Activated naive CD8-positive, alpha-beta T cell treated with anti-CD3 and anti-CD28 coated beads for 36 hours (primary cell): ENCODE data around the gene USP31. TPM values are rescaled to one million over a fixed set of nuclear protein-coding genes. Genes with fewer than 3 reads are reported as not detected.

Source experiments
- DNase-seq: peaks from one replicate; pipeline ENCODE4 v3.0.0; 2021
- H3K27ac Mint-ChIP-seq: one replicate; pipeline ENCODE4 v1.8.0; 2022; ENCODE audit warnings: mild to moderate bottlenecking, moderate library complexity, mixed read lengths
- H3K27me3 Mint-ChIP-seq: one replicate; pipeline ENCODE4 v1.8.0; 2022; ENCODE audit warnings: mild to moderate bottlenecking, mixed read lengths
- H3K36me3 Mint-ChIP-seq: one replicate; pipeline ENCODE4 v1.8.0; 2021; ENCODE audit warnings: mild to moderate bottlenecking, mixed read lengths
- H3K4me1 Mint-ChIP-seq: one replicate; pipeline ENCODE4 v1.8.0; 2021; ENCODE audit warnings: mixed read lengths
- H3K4me3 Mint-ChIP-seq: one replicate; pipeline ENCODE4 v1.8.0; 2022; ENCODE audit warnings: mild to moderate bottlenecking, moderate library complexity, mixed read lengths
- H3K9me3 Mint-ChIP-seq: one replicate; pipeline ENCODE4 v1.8.0; 2022; ENCODE audit warnings: mixed read lengths
- total RNA-seq, 2 experiments: library from RNA; stranded (reverse); gene quantifications; one replicate each; pipeline ENCODE4 v1.2.3, GENCODE V29; 2021

USP31 gene
- total RNA-seq, 2 experiments from 2014 or later, result 5.2 to 6.3 TPM

- H3K27ac Mint-ChIP-seq, result no peak overlapping the region
- peaks cover 76% of the 10 kb centered on the region for H3K27me3 Mint-ChIP-seq
- H3K9me3 Mint-ChIP-seq, result no peaks in the 10 kb centered on the region
- no peaks in the 10 kb centered on the region for H3K36me3 Mint-ChIP-seq
- no peak for DNase-seq
- no peak overlapping the region for H3K4me3 Mint-ChIP-seq
- no peaks in the 10 kb centered on the region for H3K4me1 Mint-ChIP-seq
These were observed 23.7 kb upstream of the USP31 start for GRCh38 chr16:23172994-23173393.

GRCh38 chr16:23172583-23172982 is 23.3 kb upstream of the USP31 start:
- Mint-ChIP-seq H3K27ac (no peak overlapping the region), H3K27me3 (peaks cover 75% of the 10 kb centered on the region)

GRCh38 chr16:23164736-23165135 is 15.5 kb upstream of the USP31 start:
- Mint-ChIP-seq H3K4me3 (no peak overlapping the region), H3K4me1 (no peaks in the 10 kb centered on the region), H3K27ac (no peak overlapping the region), H3K9me3 (no peaks in the 10 kb centered on the region), H3K27me3 (peaks cover 65% of the 10 kb centered on the region), H3K36me3 (no peaks in the 10 kb centered on the region)
- DNase-seq, result no peak

More at GRCh38 chr16:23172583-23172982, 23.3 kb upstream of the USP31 start:
- Mint-ChIP-seq H3K4me3 (no peak overlapping the region), H3K36me3 (no peaks in the 10 kb centered on the region), H3K9me3 (no peaks in the 10 kb centered on the region), H3K4me1 (no peaks in the 10 kb centered on the region)
- DNase-seq, result no peak

GRCh38 chr16:23163921-23164320 is 14.7 kb upstream of the USP31 start:
- H3K4me1 Mint-ChIP-seq, result no peaks in the 10 kb centered on the region
- H3K27me3 Mint-ChIP-seq, result peaks cover 59% of the 10 kb centered on the region
- H3K36me3 Mint-ChIP-seq, result no peaks in the 10 kb centered on the region
- DNase-seq, result no peak
- no peak overlapping the region for H3K27ac Mint-ChIP-seq
- no peaks in the 10 kb centered on the region for H3K9me3 Mint-ChIP-seq
- H3K4me3 Mint-ChIP-seq, result no peak overlapping the region

- H3K27ac Mint-ChIP-seq, result no peak overlapping the region
- DNase-seq, result no peak
- peaks cover 39% of the 10 kb centered on the region for H3K27me3 Mint-ChIP-seq
- H3K4me1 Mint-ChIP-seq, result peaks cover 9% of the 10 kb centered on the region
- no peaks in the 10 kb centered on the region for H3K9me3 Mint-ChIP-seq
- no peaks in the 10 kb centered on the region for H3K36me3 Mint-ChIP-seq
- no peak overlapping the region for H3K4me3 Mint-ChIP-seq
These were observed 11.3 kb upstream of the USP31 start for GRCh38 chr16:23160574-23160973.

- no peak for DNase-seq
- peaks cover 40% of the 10 kb centered on the region for H3K27me3 Mint-ChIP-seq
These were observed 10.8 kb upstream of the USP31 start for GRCh38 chr16:23160082-23160481.

GRCh38 chr16:23158114-23158513 is 8.9 kb upstream of the USP31 start:
- no peak overlapping the region for H3K27ac Mint-ChIP-seq
- no peaks in the 10 kb centered on the region for H3K9me3 Mint-ChIP-seq
- DNase-seq, result no peak
- peaks cover 29% of the 10 kb centered on the region for H3K27me3 Mint-ChIP-seq
- H3K4me3 Mint-ChIP-seq, result no peak overlapping the region
- H3K36me3 Mint-ChIP-seq, result no peaks in the 10 kb centered on the region
- H3K4me1 Mint-ChIP-seq, result peaks cover 9% of the 10 kb centered on the region

More at GRCh38 chr16:23160082-23160481, 10.8 kb upstream of the USP31 start:
- Mint-ChIP-seq H3K27ac (no peak overlapping the region), H3K36me3 (no peaks in the 10 kb centered on the region), H3K9me3 (no peaks in the 10 kb centered on the region), H3K4me3 (no peak overlapping the region), H3K4me1 (peaks cover 9% of the 10 kb centered on the region)

GRCh38 chr16:23156946-23157460 is 7.8 kb upstream of the USP31 start:
- Mint-ChIP-seq H3K27ac (no peak overlapping the region), H3K9me3 (no peaks in the 10 kb centered on the region), H3K27me3 (peaks cover 30% of the 10 kb centered on the region), H3K4me3 (no peak overlapping the region), H3K36me3 (no peaks in the 10 kb centered on the region), H3K4me1 (peaks cover 9% of the 10 kb centered on the region)
- DNase-seq, result no peak

- H3K27ac Mint-ChIP-seq, result no peak overlapping the region
- H3K4me3 Mint-ChIP-seq, result no peak overlapping the region
- no peaks in the 10 kb centered on the region for H3K36me3 Mint-ChIP-seq
- H3K27me3 Mint-ChIP-seq, result peaks cover 28% of the 10 kb centered on the region
- no peaks in the 10 kb centered on the region for H3K9me3 Mint-ChIP-seq
- no peak for DNase-seq
- H3K4me1 Mint-ChIP-seq, result peaks cover 9% of the 10 kb centered on the region
These were observed 6.9 kb upstream of the USP31 start for GRCh38 chr16:23156110-23156509.

- Mint-ChIP-seq H3K4me3 (no peak overlapping the region), H3K4me1 (peaks cover 9% of the 10 kb centered on the region), H3K27me3 (peaks cover 25% of the 10 kb centered on the region), H3K27ac (no peak overlapping the region), H3K9me3 (no peaks in the 10 kb centered on the region), H3K36me3 (peaks cover 2% of the 10 kb centered on the region)
- no peak for DNase-seq
These were observed 6.3 kb upstream of the USP31 start for GRCh38 chr16:23155445-23156049.

GRCh38 chr16:23152386-23153178 is 3.3 kb upstream of the USP31 start:
- Mint-ChIP-seq H3K27ac (no peak overlapping the region), H3K4me3 (no peak overlapping the region)

GRCh38 chr16:23149993-23150364 is 727 bp upstream of the USP31 start:
- no peak overlapping the region for H3K27ac Mint-ChIP-seq

More at GRCh38 chr16:23152386-23153178, 3.3 kb upstream of the USP31 start:
- peaks cover 20% of the 10 kb centered on the region for H3K4me1 Mint-ChIP-seq
- H3K9me3 Mint-ChIP-seq, result no peaks in the 10 kb centered on the region
- no peak for DNase-seq
- H3K27me3 Mint-ChIP-seq, result peaks cover 20% of the 10 kb centered on the region
- peaks cover 6% of the 10 kb centered on the region for H3K36me3 Mint-ChIP-seq

GRCh38 chr16:23148513-23149266 is 562 bp downstream of the USP31 start:
- Mint-ChIP-seq H3K36me3 (peaks cover 19% of the 10 kb centered on the region), H3K4me3 (peak overlapping the region; percentile 94), H3K27ac (peak overlapping the region; percentile 84), H3K27me3 (peaks cover 9% of the 10 kb centered on the region), H3K9me3 (no peaks in the 10 kb centered on the region), H3K4me1 (peaks cover 26% of the 10 kb centered on the region)
- peak; percentile 66 for DNase-seq

More at GRCh38 chr16:23149993-23150364, 727 bp upstream of the USP31 start:
- no peak for DNase-seq
- Mint-ChIP-seq H3K9me3 (no peaks in the 10 kb centered on the region), H3K36me3 (peaks cover 16% of the 10 kb centered on the region), H3K27me3 (peaks cover 13% of the 10 kb centered on the region), H3K4me3 (peak overlapping the region; percentile 85), H3K4me1 (peaks cover 23% of the 10 kb centered on the region)

- DNase-seq, result no peak
- Mint-ChIP-seq H3K36me3 (peaks cover 19% of the 10 kb centered on the region), H3K9me3 (no peaks in the 10 kb centered on the region), H3K27ac (peak overlapping the region; percentile 84), H3K4me1 (peaks cover 26% of the 10 kb centered on the region), H3K4me3 (peak overlapping the region; percentile 94), H3K27me3 (peaks cover 9% of the 10 kb centered on the region)
These were observed 1.1 kb downstream of the USP31 start for GRCh38 chr16:23148166-23148512.

- no peaks in the 10 kb centered on the region for H3K9me3 Mint-ChIP-seq
- no peak for DNase-seq
- no peak overlapping the region for H3K27ac Mint-ChIP-seq
- peak overlapping the region; percentile 94 for H3K4me3 Mint-ChIP-seq
- H3K27me3 Mint-ChIP-seq, result peaks cover 9% of the 10 kb centered on the region
- peaks cover 26% of the 10 kb centered on the region for H3K4me1 Mint-ChIP-seq
- peaks cover 19% of the 10 kb centered on the region for H3K36me3 Mint-ChIP-seq
These were observed 1.6 kb downstream of the USP31 start for GRCh38 chr16:23147666-23148065.
